A549 treated with DMSO at 1 μM for 4 hours (cell line): Measurements from ENCODE around the gene ZC3H15. TPM values are rescaled to one million over a fixed set of nuclear protein-coding genes. Genes with fewer than 3 reads are reported as not detected.

Experiments
- total RNA-seq: library from RNA; stranded (reverse); fragments of 200-300 nt; extraction: Qiagen RNA extraction; gene quantifications from 5 replicates; pipeline ENCODE4 v1.2.3, GENCODE V29; 2022; ENCODE audit warnings: low read depth

The ZC3H15 gene
- total RNA-seq: 85.3 to 95.7 TPM (median 93.7 TPM) in 5 replicates

GRCh38 chr2:186485871-186486650 is at the start of gene ZC3H15:
Gene ZC3H15, plus strand, starts transcription at chr2:186486260. Its CDS starts 123 bp downstream, at chr2:186486383.

Other genes with a start within 250 kb of the ZC3H15 start
- gene ITGAV, start 103.8 kb downstream of the ZC3H15 start, total RNA-seq: 58.0 to 113 TPM (median 89.1 TPM) in 5 replicates
- gene FAM171B, start 207.8 kb downstream of the ZC3H15 start, total RNA-seq: 1.9 to 3.2 TPM (median 2.5 TPM) in 5 replicates